A549 (cell line): ENCODE measurements around the gene PRR9. TPM values are rescaled to one million over a fixed set of nuclear protein-coding genes. Genes with fewer than 3 reads are reported as not detected.

Source experiments
- ATAC-seq, 2 experiments: fragments of 200-7000 bp in 1 of 2; fragments of >200 bp in 1 of 2; cut with Nextera tagmentation in 1 of 2; cut with Tn5 transposase in 1 of 2; 3 replicates each; pipeline versions ENCODE4 v1.8.0 to v1.9.1; 2018 to 2020; ENCODE audit warnings: mild to moderate bottlenecking in 1 of 2, moderate library complexity in 1 of 2
- CTCF ChIA-PET: fragments of 300-600 bp; sonication (Branson Sonifier 250); formaldehyde crosslinking; extraction: SDS; loops from one replicate; lab custom pipeline; 2021; ENCODE audit warnings: antibody characterized with exemption, inconsistent platforms; lab: Yijun Ruan, JAX
- POLR2A ChIA-PET: fragments of 350-600 bp; formaldehyde crosslinking; extraction: SDS; loops from one replicate; lab custom pipeline; 2021; ENCODE audit warnings: antibody characterized with exemption, inconsistent platforms; lab: Yijun Ruan, JAX
- DNase-seq, 2 experiments: peaks; one replicate each; pipeline versions ENCODE4 v3.0.0 to v3.0.0-alpha.2; 2011 to 2016; ENCODE audit warnings: low read depth in 1 of 2, low spot score in 1 of 2
- FAIRE-seq: peaks from 2 replicates; lab custom pipeline; 2011; peaks lifted over from hg19 to GRCh38; lab: Jason Lieb, UNC
- H3K27ac ChIP-seq, 2 experiments: fragments of >200 bp; sonication (Bioruptor Twin); formaldehyde crosslinking; 3 replicates each; pipeline ENCODE4 v1.5.1; 2016 to 2017
- H3K4me1 ChIP-seq: fragments of >200 bp; sonication (Bioruptor Twin); formaldehyde crosslinking; 3 replicates; pipeline ENCODE4 v1.6.1; 2016
- H3K4me2 ChIP-seq: fragments of >200 bp; sonication (Bioruptor Twin); formaldehyde crosslinking; 3 replicates; pipeline ENCODE4 v1.6.1; 2016
- H3K4me3 ChIP-seq: fragments of >200 bp; sonication (Bioruptor Twin); formaldehyde crosslinking; 3 replicates; pipeline ENCODE4 v1.5.1; 2016
- H3K9me3 ChIP-seq: fragments of >200 bp; sonication (Bioruptor Twin); formaldehyde crosslinking; 3 replicates; pipeline ENCODE4 v1.6.1; 2016
- EHF ChIP-seq: fragments of 250-450 bp; sonication (Bioruptor Pico); IDR thresholded peaks from 2 replicates; pipeline ENCODE4 v1.5.0; 2020; ENCODE audit warnings: mild to moderate bottlenecking
- EHMT2 ChIP-seq: fragments of 200-600 bp; sonication (generic); IDR thresholded peaks from 2 replicates; pipeline ENCODE4 v1.6.1; 2016; ENCODE audit warnings: antibody characterized with exemption, low read depth, mild to moderate bottlenecking, moderate library complexity
- FOSB ChIP-seq: fragments of 250-450 bp; sonication (Bioruptor Pico); IDR thresholded peaks from 2 replicates; pipeline ENCODE4 v1.5.0; 2020; ENCODE audit warnings: mild to moderate bottlenecking, moderate library complexity
- HOXB5 ChIP-seq: fragments of 250-450 bp; sonication (Bioruptor Pico); IDR thresholded peaks from 2 replicates; pipeline ENCODE4 v1.5.0; 2020; ENCODE audit warnings: mild to moderate bottlenecking, moderate library complexity
- JUN ChIP-seq, 2 experiments: fragments of >200 bp; sonication (Bioruptor Twin); formaldehyde crosslinking; IDR thresholded peaks; 2 replicates in 1 of 2; 3 replicates in 1 of 2; pipeline ENCODE4 v1.6.1; 2016 to 2017
- JUNB ChIP-seq: fragments of >200 bp; sonication (Bioruptor Twin); formaldehyde crosslinking; IDR thresholded peaks from 2 replicates; pipeline ENCODE4 v1.6.1; 2016
- MAFK ChIP-seq: fragments of 450-650 bp; IDR thresholded peaks from 2 replicates; pipeline ENCODE4 v1.6.1; 2014; ENCODE audit not compliant: partially characterized antibody
- NFE2L2 ChIP-seq: fragments of 150-350 bp; conservative IDR thresholded peaks from 2 replicates; pipeline ENCODE4 v1.6.1; 2014; ENCODE audit warnings: low read length
- NPAS2 ChIP-seq: fragments of 250-450 bp; sonication (Bioruptor Pico); IDR thresholded peaks from 2 replicates; pipeline ENCODE4 v1.8.0; 2022; ENCODE audit warnings: mild to moderate bottlenecking, moderate library complexity, borderline replicate concordance
- PHF8 ChIP-seq: fragments of 200-600 bp; sonication (generic); IDR thresholded peaks from 2 replicates; pipeline ENCODE4 v1.6.1; 2016; ENCODE audit warnings: low read depth, mild to moderate bottlenecking, antibody characterized with exemption, moderate library complexity, borderline replicate concordance
- RFX5 ChIP-seq: fragments of 450-650 bp; IDR thresholded peaks from 2 replicates; pipeline ENCODE4 v1.7.1; 2014; ENCODE audit warnings: antibody characterized with exemption, mild to moderate bottlenecking, moderate library complexity
- SMC3 ChIP-seq: fragments of >200 bp; sonication (Bioruptor Twin); formaldehyde crosslinking; IDR thresholded peaks from 3 replicates; pipeline ENCODE4 v1.6.1; 2018; ENCODE audit warnings: inconsistent platforms
- ZFP36 ChIP-seq: fragments of 450-650 bp; IDR thresholded peaks from 2 replicates; pipeline ENCODE4 v1.6.1; 2014; ENCODE audit warnings: borderline replicate concordance; ENCODE audit not compliant: partially characterized antibody
- WGBS: methylation state at CpG from one replicate; pipeline ENCODE4 v1.1.6; 2017; ENCODE audit errors: missing lambda C conversion rate; 5-methylcytosine and 5-hydroxymethylcytosine counted together
- polyA plus RNA-seq, 4 experiments: library from polyadenylated mRNA; depleted of rRNA in 3 of 4; stranded (reverse); fragments of >200 nt; fragmentation: RNase III in 1 of 4; extraction: RNeasy Plus Mini Kit Qiagen cat#74134 plus additional on column Dnase treatment in 1 of 4; gene quantifications; 2 replicates in 3 of 4; 3 replicates in 1 of 4; pipeline ENCODE4 v1.2.3, GENCODE V29; 2011 to 2017
- TF ChIP-seq, protein P1 (sequence below): fragments of 450-650 bp; IDR thresholded peaks from 2 replicates; pipeline ENCODE4 v1.6.1; 2014; ENCODE audit warnings: antibody characterized with exemption
- TF ChIP-seq, protein P2 (sequence below): fragments of 150-350 bp; IDR thresholded peaks from 2 replicates; pipeline ENCODE4 v1.6.1; 2014; ENCODE audit warnings: low read depth, mild to moderate bottlenecking, low read length
- TF ChIP-seq, protein P3 (sequence below): IDR thresholded peaks from 2 replicates; pipeline ENCODE4 v1.6.1; 2012; ENCODE audit warnings: low read depth, borderline replicate concordance
- TF ChIP-seq, protein P4 (sequence below): fragments of >200 bp; sonication (Bioruptor Twin); formaldehyde crosslinking; IDR thresholded peaks from 3 replicates; pipeline ENCODE4 v1.5.1; 2016
- TF ChIP-seq, protein P5 (sequence below): IDR thresholded peaks from 2 replicates; pipeline ENCODE4 v1.6.1; 2012

The PRR9 gene
- polyA plus RNA-seq, 2 of the 4 experiments (the other 2 are of a cell fraction) = not detected

DNA sequence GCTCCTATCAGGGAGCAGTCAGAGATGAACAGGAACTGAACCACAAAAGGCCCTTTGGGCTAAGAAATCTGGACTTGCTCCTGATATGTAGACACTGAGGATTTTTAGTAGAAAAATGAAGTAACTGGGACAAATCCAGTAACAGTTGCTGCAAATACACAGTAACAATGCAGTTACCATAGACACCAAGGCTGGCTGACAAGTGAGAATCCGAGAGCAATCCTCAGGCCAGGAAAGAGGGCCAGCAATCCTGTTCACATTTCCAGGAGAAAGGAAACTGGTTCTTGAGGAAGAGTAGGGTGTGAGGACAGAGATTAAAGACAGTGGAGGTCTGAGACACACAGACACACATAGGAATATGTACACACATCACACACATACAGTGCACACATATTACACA is 32.8 kb downstream of the PRR9 start:
- TF ChIP-seq, protein P1, sequence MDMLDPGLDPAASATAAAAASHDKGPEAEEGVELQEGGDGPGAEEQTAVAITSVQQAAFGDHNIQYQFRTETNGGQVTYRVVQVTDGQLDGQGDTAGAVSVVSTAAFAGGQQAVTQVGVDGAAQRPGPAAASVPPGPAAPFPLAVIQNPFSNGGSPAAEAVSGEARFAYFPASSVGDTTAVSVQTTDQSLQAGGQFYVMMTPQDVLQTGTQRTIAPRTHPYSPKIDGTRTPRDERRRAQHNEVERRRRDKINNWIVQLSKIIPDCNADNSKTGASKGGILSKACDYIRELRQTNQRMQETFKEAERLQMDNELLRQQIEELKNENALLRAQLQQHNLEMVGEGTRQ = no peak
- no peak for TF ChIP-seq JUN (IDR thresholded peaks at IDR 0.05)
- no peak for TF ChIP-seq EHF
- no peak for TF ChIP-seq PHF8
- ATAC-seq (no peak), DNase-seq (no peak), FAIRE-seq (no peak)
- ChIA-PET POLR2A (no interaction called here), CTCF (interaction anchor here (1.2 to 1.3 kb wide), 2 partner anchors 19 to 58 kb away, joined by 3 read pairs; no protein-coding TSS in a partner anchor)
- H3K9me3 ChIP-seq = no peaks in the 10 kb centered on the region
- H3K4me2 ChIP-seq = no peak overlapping the region
- H3K4me1 ChIP-seq = no peaks in the 10 kb centered on the region
- no peak overlapping the region for H3K4me3 ChIP-seq
- H3K27ac ChIP-seq = no peak overlapping the region
- WGBS = 0% methylated on average over 1 of the region's 1 CpG

DNA sequence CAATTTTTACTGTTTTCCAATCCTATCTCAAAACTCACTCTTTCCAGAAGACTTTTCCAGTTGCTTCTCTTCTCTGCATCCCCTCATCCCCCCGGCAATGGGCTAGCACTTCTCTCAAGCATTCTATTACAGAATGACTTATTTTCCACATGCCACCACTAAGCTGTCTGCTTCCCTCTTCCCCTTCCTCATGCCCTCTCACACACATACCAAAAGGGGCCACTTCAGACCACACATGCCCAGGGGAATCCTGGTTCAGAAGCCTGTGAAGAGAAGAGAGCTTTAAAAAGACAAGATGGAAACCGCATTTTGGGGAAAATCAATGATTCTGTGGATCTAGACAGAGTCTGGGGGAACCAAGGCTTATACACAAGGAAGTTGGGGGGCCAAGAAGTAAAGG is 33.7 kb downstream of the PRR9 start:
- ATAC-seq = no peak
- CTCF ChIA-PET = interaction anchor here (1.3 kb wide), 1 partner anchor 58 kb away, joined by 3 read pairs; no protein-coding TSS in a partner anchor
- POLR2A ChIA-PET = no interaction called here
- Histone ChIP-seq H3K4me1 (no peaks in the 10 kb centered on the region), H3K4me3 (no peak overlapping the region), H3K27ac (no peak overlapping the region), H3K9me3 (no peaks in the 10 kb centered on the region), H3K4me2 (no peak overlapping the region)
- FAIRE-seq = no peak
- 10% methylated on average over 2 of the region's 2 CpGs for WGBS
- no peak for DNase-seq
- TF ChIP-seq MAFK (no peak), JUNB (no peak), NFE2L2 (no peak), EHMT2 (no peak), ZFP36 (no peak), NPAS2 (CRISPR knock-in tag) (no peak), FOSB (no peak), SMC3 (no peak), RFX5 (no peak)
- TF ChIP-seq, protein P2, sequence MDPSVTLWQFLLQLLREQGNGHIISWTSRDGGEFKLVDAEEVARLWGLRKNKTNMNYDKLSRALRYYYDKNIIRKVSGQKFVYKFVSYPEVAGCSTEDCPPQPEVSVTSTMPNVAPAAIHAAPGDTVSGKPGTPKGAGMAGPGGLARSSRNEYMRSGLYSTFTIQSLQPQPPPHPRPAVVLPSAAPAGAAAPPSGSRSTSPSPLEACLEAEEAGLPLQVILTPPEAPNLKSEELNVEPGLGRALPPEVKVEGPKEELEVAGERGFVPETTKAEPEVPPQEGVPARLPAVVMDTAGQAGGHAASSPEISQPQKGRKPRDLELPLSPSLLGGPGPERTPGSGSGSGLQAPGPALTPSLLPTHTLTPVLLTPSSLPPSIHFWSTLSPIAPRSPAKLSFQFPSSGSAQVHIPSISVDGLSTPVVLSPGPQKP = no peak
- TF ChIP-seq, protein P3, sequence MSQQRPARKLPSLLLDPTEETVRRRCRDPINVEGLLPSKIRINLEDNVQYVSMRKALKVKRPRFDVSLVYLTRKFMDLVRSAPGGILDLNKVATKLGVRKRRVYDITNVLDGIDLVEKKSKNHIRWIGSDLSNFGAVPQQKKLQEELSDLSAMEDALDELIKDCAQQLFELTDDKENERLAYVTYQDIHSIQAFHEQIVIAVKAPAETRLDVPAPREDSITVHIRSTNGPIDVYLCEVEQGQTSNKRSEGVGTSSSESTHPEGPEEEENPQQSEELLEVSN = no peak

DNA sequence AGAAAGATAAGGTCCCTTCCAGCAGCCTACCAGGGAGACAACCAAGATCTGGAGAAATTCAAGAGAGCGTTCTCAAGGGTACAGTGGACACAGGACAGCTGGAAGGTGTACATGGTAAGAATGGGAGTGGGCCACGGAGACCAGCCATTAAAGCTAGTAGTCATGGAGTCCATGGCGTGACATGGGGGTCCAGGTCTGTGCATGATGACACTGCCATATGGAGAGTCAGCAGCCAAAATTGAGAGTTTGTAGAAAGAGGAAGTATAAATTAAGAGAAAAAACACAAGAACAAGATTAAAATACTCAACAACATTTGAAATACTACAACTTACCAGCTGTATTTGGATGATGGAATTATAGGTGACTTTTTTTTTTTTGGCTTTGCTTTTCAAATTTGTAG is 34.2 kb downstream of the PRR9 start:
- no peak overlapping the region for H3K4me3 ChIP-seq
- no peaks in the 10 kb centered on the region for H3K4me1 ChIP-seq
- no peak for TF ChIP-seq HOXB5 (CRISPR knock-in tag)
- TF ChIP-seq, protein P4, sequence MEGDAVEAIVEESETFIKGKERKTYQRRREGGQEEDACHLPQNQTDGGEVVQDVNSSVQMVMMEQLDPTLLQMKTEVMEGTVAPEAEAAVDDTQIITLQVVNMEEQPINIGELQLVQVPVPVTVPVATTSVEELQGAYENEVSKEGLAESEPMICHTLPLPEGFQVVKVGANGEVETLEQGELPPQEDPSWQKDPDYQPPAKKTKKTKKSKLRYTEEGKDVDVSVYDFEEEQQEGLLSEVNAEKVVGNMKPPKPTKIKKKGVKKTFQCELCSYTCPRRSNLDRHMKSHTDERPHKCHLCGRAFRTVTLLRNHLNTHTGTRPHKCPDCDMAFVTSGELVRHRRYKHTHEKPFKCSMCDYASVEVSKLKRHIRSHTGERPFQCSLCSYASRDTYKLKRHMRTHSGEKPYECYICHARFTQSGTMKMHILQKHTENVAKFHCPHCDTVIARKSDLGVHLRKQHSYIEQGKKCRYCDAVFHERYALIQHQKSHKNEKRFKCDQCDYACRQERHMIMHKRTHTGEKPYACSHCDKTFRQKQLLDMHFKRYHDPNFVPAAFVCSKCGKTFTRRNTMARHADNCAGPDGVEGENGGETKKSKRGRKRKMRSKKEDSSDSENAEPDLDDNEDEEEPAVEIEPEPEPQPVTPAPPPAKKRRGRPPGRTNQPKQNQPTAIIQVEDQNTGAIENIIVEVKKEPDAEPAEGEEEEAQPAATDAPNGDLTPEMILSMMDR = no peak
- TF ChIP-seq EHMT2 = no peak
- TF ChIP-seq, protein P5, sequence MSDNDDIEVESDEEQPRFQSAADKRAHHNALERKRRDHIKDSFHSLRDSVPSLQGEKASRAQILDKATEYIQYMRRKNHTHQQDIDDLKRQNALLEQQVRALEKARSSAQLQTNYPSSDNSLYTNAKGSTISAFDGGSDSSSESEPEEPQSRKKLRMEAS = no peak
- TF ChIP-seq, all 56 proteins: peak for 0
- ATAC-seq (no peak), FAIRE-seq (no peak), DNase-seq (no peak)
- H3K27ac ChIP-seq = no peak overlapping the region
- CTCF ChIA-PET = interaction anchor here (1.3 kb wide), 1 partner anchor 59 kb away, joined by 3 read pairs; no protein-coding TSS in a partner anchor
- H3K4me2 ChIP-seq = no peak overlapping the region
- WGBS = 6% methylated on average over 3 of the region's 3 CpGs
- POLR2A ChIA-PET = no interaction called here
- no peaks in the 10 kb centered on the region for H3K9me3 ChIP-seq
